ENCODE measurements around the gene JPH3.

Gene JPH3

DNA sequence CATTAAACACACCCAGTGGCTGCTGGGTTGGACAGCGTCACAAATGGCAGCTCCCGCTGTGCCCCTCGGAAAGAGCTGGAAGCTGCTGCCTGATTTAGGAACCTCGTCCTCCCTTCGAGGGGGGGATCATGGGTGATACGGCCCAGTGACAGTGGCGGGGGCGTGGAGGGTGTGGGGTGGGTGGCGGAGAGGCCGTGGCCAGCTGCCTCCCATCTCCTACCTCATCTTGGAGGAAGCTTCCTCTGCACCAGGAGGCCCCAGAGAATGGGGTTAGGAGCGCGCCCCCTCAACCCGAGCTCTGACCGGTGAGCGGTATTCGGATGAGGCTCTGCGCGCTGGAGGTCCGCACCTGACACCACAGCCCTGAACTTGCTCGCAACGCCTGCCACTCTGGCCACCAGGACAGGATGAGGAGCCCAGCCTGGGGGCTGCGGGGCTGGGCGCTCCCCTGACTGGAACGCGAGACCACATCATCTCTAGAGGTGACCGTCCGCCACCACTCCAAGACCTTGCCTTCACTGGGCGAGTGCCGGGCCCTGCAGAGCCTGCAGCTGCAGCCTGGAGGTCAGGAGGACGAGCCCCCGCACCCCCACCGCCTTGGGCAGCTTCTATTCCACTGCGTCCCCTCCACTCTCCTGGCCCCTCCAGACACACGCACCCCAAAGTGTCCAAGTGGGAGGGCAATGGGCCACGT is 82.5 kb downstream of the JPH3 start:
- TF ChIP-seq, protein P1, sequence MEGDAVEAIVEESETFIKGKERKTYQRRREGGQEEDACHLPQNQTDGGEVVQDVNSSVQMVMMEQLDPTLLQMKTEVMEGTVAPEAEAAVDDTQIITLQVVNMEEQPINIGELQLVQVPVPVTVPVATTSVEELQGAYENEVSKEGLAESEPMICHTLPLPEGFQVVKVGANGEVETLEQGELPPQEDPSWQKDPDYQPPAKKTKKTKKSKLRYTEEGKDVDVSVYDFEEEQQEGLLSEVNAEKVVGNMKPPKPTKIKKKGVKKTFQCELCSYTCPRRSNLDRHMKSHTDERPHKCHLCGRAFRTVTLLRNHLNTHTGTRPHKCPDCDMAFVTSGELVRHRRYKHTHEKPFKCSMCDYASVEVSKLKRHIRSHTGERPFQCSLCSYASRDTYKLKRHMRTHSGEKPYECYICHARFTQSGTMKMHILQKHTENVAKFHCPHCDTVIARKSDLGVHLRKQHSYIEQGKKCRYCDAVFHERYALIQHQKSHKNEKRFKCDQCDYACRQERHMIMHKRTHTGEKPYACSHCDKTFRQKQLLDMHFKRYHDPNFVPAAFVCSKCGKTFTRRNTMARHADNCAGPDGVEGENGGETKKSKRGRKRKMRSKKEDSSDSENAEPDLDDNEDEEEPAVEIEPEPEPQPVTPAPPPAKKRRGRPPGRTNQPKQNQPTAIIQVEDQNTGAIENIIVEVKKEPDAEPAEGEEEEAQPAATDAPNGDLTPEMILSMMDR (IDR thresholded peaks at IDR 0.05; ENCODE audit: low read depth, low read length, missing control alignments): no peak
- DNase-seq (ENCODE audit: low read depth): no peak
- no peak overlapping the region for H3K4me3 ChIP-seq (ENCODE audit: low read depth, low read length)

DNA sequence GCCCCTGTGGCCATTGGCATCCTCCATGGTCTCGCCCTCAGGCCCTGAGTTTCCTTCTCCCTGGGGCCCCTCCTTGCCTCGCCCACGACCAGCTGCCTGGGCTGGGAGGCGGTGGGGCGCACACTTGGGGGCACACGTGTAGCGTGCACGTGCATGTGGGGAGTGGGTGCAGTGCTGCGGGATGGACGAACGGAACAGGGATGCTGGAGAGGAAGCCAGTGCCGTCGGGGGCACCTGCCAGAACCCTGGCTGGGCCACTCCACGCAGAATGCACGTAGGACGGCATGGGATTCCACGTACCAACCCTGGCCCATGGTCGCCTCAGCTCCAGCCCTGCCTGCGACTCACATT is 83.1 kb downstream of the JPH3 start:
- no peak overlapping the region for H3K4me3 ChIP-seq (ENCODE audit: low read depth, low read length)
- TF ChIP-seq, protein P1 (IDR thresholded peaks at IDR 0.05; ENCODE audit: low read depth, low read length, missing control alignments): no peak
- no peak for DNase-seq (ENCODE audit: low read depth)

DNA sequence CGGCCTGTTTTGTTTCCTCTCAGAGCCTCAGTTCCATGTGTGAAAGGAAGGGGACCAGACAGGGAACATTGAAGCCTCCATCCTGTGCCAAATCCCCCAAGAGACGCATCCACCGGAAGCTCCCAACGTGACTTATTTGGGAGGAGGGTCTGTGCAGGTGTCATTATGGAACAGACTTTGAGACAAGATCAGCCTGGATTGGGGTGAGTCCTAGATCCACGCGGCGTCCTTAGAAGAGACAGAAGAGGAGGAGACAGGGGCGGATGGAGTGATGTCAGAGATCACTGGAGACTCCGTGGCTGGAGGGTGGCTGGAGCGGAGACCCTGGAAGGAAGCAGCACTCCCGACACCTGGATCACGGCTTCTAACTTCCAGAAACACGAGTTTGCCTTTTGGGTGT is 83.5 kb downstream of the JPH3 start:
- H3K4me3 ChIP-seq (ENCODE audit: low read depth, low read length): no peak overlapping the region
- TF ChIP-seq, protein P1 (IDR thresholded peaks at IDR 0.05; ENCODE audit: low read depth, low read length, missing control alignments): no peak
- no peak for DNase-seq (ENCODE audit: low read depth)

DNA sequence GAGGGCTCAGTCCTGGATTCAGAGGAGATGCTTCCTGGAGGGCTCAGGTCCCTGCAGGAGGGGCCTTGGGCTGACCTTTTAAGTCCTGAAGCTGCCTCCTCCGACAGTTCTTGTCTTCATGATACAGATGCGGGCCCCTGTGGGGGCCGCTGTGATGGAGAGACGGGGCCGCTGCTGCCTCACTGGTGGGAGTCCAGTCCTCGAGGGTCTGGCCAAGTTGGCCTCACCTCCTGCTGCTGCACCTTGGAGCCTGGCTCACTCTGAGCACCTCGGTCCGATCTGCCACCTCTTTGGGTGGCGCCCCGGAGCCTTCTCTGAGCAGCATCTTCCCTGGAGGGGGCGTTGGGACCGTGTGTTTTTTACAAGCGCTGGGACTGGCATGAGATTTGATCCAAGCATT is 84.4 kb downstream of the JPH3 start:
- H3K4me3 ChIP-seq (ENCODE audit: low read depth, low read length): no peak overlapping the region
- no peak for DNase-seq (ENCODE audit: low read depth)
- TF ChIP-seq, protein P1 (IDR thresholded peaks at IDR 0.05; ENCODE audit: low read depth, low read length, missing control alignments): no peak

DNA sequence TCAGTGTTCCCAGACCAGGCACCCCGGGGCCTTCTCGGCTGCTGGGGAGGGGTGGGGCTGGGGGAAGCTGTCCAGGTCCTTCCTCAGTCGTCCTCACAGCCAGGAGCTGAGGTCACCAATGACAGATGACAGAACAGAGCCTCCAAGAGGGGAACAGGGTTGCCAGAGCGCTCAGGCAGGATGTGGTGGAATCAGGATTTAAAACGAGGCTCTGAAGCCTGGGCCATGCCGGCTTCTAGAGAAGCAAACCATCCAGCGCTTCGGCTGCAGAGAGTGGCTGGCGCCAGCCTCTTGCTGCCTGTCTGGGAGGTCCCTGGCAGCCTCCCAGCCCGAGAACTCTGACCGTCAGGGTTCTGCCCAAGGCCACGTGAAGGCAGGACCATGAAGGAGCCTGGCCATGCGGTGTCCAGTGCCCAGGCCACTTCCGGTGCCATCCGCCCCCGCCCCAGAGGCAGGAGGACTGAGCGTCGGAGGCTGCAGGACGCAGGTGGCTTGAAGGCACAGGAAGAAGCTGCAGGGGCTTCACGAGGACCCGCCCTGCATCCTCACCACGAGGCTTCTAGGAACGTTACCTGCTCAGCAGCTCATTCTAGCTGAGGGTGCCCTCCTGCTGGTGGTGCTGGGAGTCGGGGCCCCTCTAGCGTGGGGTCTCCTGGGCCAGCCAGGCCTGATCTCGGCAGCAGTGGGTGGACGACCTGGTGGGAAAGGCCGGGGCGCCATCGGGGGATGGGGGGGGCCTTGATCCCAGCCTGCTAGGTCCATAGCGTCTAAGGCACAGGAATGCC is 85.0 kb downstream of the JPH3 start:
- TF ChIP-seq, protein P1 (IDR thresholded peaks at IDR 0.05; ENCODE audit: low read depth, low read length, missing control alignments): no peak
- no peak for DNase-seq (ENCODE audit: low read depth)
- H3K4me3 ChIP-seq (ENCODE audit: low read depth, low read length): no peak overlapping the region

DNA sequence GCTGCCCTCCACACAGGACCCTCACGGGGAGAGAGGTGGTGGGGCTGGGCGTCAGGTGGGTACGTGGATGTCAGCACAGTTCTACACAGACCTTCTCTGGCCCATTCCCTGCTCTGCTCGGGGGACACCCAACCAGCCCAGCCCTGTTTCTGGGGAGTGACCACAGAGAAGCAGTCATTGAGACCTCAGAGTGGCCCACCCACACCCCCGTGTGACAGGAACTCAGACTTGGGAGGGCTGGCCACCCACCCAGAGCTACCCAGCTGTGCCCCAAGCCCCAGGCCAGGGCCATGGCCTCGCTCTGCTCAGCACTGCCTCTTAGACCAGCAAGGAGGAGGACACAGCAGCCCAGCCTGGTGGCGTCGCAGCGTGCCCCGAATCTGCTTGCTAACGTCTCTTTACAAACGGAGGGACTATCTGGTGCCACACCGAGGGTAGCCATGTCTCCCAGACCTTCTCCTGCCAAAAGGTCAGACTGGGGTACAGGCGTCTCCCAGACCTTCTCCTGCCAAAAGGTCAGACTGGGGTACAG is 85.8 kb downstream of the JPH3 start:
- TF ChIP-seq, protein P1 (IDR thresholded peaks at IDR 0.05; ENCODE audit: low read depth, low read length, missing control alignments): no peak
- H3K4me3 ChIP-seq (ENCODE audit: low read depth, low read length): no peak overlapping the region
- no peak for DNase-seq (ENCODE audit: low read depth)
